Measurements from ENCODE around the gene B3GNT8. TPM values are rescaled to one million over a fixed set of nuclear protein-coding genes. Genes with fewer than 3 reads are reported as not detected.

The B3GNT8 gene
- polyA plus RNA-seq, 1 of the 3 experiments (the other 2 are of a cell fraction), result not detected

- H4K20me1 ChIP-seq (ENCODE audit: insufficient read depth), result no peaks in the 10 kb centered on the region
- H3K27me3 ChIP-seq (ENCODE audit: insufficient read depth), result no peaks in the 10 kb centered on the region
- no peaks in the 10 kb centered on the region for H3K36me3 ChIP-seq (replicated peaks in 1 of 2; ENCODE audit: control insufficient read depth in 1 of 2, insufficient read depth in 2 of 2, low read length in 1 of 2)
- DNase-seq, result no peak
- ChIA-PET CTCF (interaction anchor here (1.5 kb wide), 1 partner anchor 49 kb away, joined by 5 read pairs; no protein-coding TSS in a partner anchor), POLR2A (no interaction called here)
- peaks cover 5 to 11% of the 10 kb centered on the region in 2 experiments; a peak in 2 of 4 replicates for H3K4me1 ChIP-seq (ENCODE audit: control insufficient read depth in 1 of 2, insufficient read depth in 2 of 2, low read depth in 1 of 2, low read length in 1 of 2)
- H3K9me2 ChIP-seq, result no peaks in the 10 kb centered on the region
- H3K4me2 ChIP-seq, result no peak overlapping the region
- H3K9me3 ChIP-seq, result no peaks in the 10 kb centered on the region
- H3K79me2 ChIP-seq (ENCODE audit: insufficient read depth), result peaks cover 30% of the 10 kb centered on the region
- no peak overlapping the region for H3K4me3 ChIP-seq (ENCODE audit: low read depth in 2 of 2, low read length in 1 of 2)
- H3F3A ChIP-seq (replicated peaks; ENCODE audit: insufficient read depth), result no peaks in the 10 kb centered on the region
- TF ChIP-seq ZBTB33 (IDR thresholded peaks at IDR 0.05; ENCODE audit: borderline replicate concordance, low read depth), result no peak
- TF ChIP-seq NRF1 (IDR thresholded peaks at IDR 0.05; ENCODE audit: low read depth, low read length), result no peak
- TF ChIP-seq MXI1 (IDR thresholded peaks at IDR 0.05; ENCODE audit: low read depth, low read length), result no peak
- no peak for TF ChIP-seq PBX3 (IDR thresholded peaks at IDR 0.05)
- no peak for TF ChIP-seq CHD2 (IDR thresholded peaks at IDR 0.05; ENCODE audit: low read length, partially characterized antibody)
- TF ChIP-seq GABPA (IDR thresholded peaks at IDR 0.05; ENCODE audit: low read depth), result no peak
- TF ChIP-seq RAD21 (IDR thresholded peaks at IDR 0.05; ENCODE audit: low read length), result no peak
- TF ChIP-seq MAX (IDR thresholded peaks at IDR 0.05; ENCODE audit: low read depth), result no peak
- TF ChIP-seq FOXJ3 (CRISPR knock-in tag; IDR thresholded peaks at IDR 0.05), result no peak
- no peak for TF ChIP-seq EP300 (IDR thresholded peaks at IDR 0.05; ENCODE audit: borderline replicate concordance in 1 of 2, low read depth in 1 of 2, low read length in 1 of 2)
- no peak for TF ChIP-seq TCF12 (IDR thresholded peaks at IDR 0.05)
- TF ChIP-seq USF2 (IDR thresholded peaks at IDR 0.05; ENCODE audit: borderline replicate concordance, low read depth, low read length), result no peak
- TF ChIP-seq NFIC (IDR thresholded peaks at IDR 0.05; ENCODE audit: borderline replicate concordance), result no peak
- no peak for TF ChIP-seq RXRA (IDR thresholded peaks at IDR 0.05; ENCODE audit: borderline replicate concordance, low read depth)
- TF ChIP-seq MEF2A (IDR thresholded peaks at IDR 0.05; ENCODE audit: borderline replicate concordance, low read depth), result no peak
- no peak overlapping the region for H3K27ac ChIP-seq (ENCODE audit: low read depth in 2 of 2, low read length in 1 of 2)
- WGBS (ENCODE audit: low lambda C conversion rate), result 76% methylated on average over 4 of the region's 4 CpGs
- H3K9ac ChIP-seq, result no peak overlapping the region
- H2AFZ ChIP-seq (ENCODE audit: low read depth), result no peak overlapping the region
Observed at GRCh38 chr19:41401483-41401882, 25.7 kb downstream of the B3GNT8 start.
